DND-41 (cell line): ENCODE measurements around the gene GNAZ.

Experiments used
- EZH2 ChIP-seq: IDR thresholded peaks from 3 replicates; pipeline ENCODE4 v1.6.1; 2012; ENCODE audit warnings: borderline replicate concordance, low read depth, mild to moderate bottlenecking, moderate library complexity, low read length, inconsistent platforms; ENCODE audit not compliant: severe bottlenecking
- TF ChIP-seq, protein P1 (sequence below): IDR thresholded peaks from 2 replicates; pipeline ENCODE4 v1.5.1; 2012; ENCODE audit warnings: borderline replicate concordance, low read length, moderate library complexity, mild to moderate bottlenecking; ENCODE audit not compliant: poor library complexity, severe bottlenecking; ENCODE audit errors: extremely low read depth

DNA sequence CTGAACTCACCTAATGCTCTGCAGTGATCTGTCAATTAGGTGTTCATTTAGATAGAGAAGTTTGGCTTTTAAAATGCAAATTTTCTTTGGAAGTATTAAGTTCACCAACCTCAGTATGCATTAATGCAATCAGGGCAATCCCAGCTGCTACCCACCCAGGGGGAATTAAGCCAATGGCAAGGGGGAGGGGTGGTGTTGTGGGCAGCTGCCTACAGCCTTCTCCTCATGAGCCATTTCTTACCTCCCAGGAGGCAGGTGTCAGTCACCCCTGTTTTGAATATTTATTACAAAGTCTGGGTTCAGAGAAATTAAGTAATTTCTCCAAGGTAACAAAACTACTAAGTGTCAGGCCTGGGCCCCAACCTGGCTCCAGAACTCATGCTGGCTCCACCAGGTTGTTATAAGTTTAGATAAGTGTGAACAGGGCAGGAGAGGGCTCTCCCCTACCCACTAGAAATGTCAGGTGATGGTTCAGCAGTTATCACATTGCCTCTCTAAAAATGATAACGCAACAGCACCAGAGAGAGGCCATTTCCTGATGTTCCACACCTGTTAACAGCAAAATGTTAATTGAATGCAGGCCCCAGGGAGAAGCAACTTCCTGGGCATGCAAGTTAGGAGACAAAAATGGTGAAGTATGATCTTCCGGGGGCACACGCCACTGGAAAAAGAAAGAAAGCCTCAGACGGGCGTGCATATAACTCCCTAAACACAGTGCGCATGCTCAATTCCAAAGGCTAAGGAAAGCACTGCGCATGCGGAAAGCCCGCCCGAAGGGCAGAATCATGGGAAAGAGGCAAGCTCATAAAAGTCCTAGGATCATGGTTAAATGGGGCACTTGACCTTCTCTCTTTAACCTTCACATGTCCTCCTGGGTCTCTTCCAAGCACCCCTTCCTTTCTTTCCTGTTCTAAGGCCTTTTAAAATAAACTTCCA is 35.4 kb upstream of the GNAZ start:
- TF ChIP-seq EZH2: no peak
- TF ChIP-seq, protein P1, sequence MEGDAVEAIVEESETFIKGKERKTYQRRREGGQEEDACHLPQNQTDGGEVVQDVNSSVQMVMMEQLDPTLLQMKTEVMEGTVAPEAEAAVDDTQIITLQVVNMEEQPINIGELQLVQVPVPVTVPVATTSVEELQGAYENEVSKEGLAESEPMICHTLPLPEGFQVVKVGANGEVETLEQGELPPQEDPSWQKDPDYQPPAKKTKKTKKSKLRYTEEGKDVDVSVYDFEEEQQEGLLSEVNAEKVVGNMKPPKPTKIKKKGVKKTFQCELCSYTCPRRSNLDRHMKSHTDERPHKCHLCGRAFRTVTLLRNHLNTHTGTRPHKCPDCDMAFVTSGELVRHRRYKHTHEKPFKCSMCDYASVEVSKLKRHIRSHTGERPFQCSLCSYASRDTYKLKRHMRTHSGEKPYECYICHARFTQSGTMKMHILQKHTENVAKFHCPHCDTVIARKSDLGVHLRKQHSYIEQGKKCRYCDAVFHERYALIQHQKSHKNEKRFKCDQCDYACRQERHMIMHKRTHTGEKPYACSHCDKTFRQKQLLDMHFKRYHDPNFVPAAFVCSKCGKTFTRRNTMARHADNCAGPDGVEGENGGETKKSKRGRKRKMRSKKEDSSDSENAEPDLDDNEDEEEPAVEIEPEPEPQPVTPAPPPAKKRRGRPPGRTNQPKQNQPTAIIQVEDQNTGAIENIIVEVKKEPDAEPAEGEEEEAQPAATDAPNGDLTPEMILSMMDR: no peak
